H9 (cell line): ENCODE data around the gene ANKRD22. TPM values are rescaled to one million over a fixed set of nuclear protein-coding genes. Genes with fewer than 3 reads are reported as not detected.

Experiments
- DNase-seq: peaks from one replicate; pipeline ENCODE4 v3.0.0-alpha.2; 2017
- H2AFZ ChIP-seq: one replicate; pipeline ENCODE4 v1.6.1; 2013; ENCODE audit warnings: mild to moderate bottlenecking, low read length, control low read depth, moderate library complexity
- H2AK5ac ChIP-seq: 2 replicates; pipeline ENCODE4 v1.6.1; 2013; ENCODE audit warnings: low read length, control low read depth, mixed read lengths; ENCODE audit not compliant: insufficient read length
- H2BK120ac ChIP-seq: one replicate; pipeline ENCODE4 v1.6.1; 2013; ENCODE audit warnings: low read depth, mild to moderate bottlenecking, low read length, control low read depth, inconsistent platforms; ENCODE audit not compliant: poor library complexity, severe bottlenecking
- H2BK12ac ChIP-seq: 2 replicates; pipeline ENCODE4 v1.6.1; 2013; ENCODE audit warnings: low read length, control low read depth, mixed read lengths, low read depth; ENCODE audit not compliant: insufficient read length
- H2BK15ac ChIP-seq: 2 replicates; pipeline ENCODE4 v1.6.1; 2013; ENCODE audit warnings: low read depth, low read length, control low read depth
- H2BK20ac ChIP-seq: one replicate; pipeline ENCODE4 v1.6.1; 2013; ENCODE audit warnings: low read depth, mild to moderate bottlenecking, low read length, control low read depth, inconsistent platforms; ENCODE audit not compliant: poor library complexity, severe bottlenecking
- H2BK5ac ChIP-seq: 2 replicates; pipeline ENCODE4 v1.6.1; 2013; ENCODE audit warnings: low read length, control low read depth, mixed read lengths; ENCODE audit not compliant: insufficient read length
- H3K14ac ChIP-seq: 2 replicates; pipeline ENCODE4 v1.6.1; 2013; ENCODE audit warnings: low read length, control low read depth; ENCODE audit not compliant: insufficient read depth
- H3K18ac ChIP-seq: 2 replicates; pipeline ENCODE4 v1.6.1; 2013; ENCODE audit warnings: low read depth, mild to moderate bottlenecking, mixed read lengths, low read length, control low read depth; ENCODE audit not compliant: insufficient read length
- H3K23ac ChIP-seq: 2 replicates; pipeline ENCODE4 v1.6.1; 2013; ENCODE audit warnings: low read length, control low read depth, mixed read lengths, low read depth; ENCODE audit not compliant: insufficient read length
- H3K23me2 ChIP-seq: 2 replicates; pipeline ENCODE4 v1.6.1; 2013; ENCODE audit warnings: low read depth, mild to moderate bottlenecking, mixed read lengths, low read length, control low read depth; ENCODE audit not compliant: insufficient read length, poor library complexity, severe bottlenecking
- H3K27ac ChIP-seq: 2 replicates; pipeline ENCODE4 v1.5.1; 2013; ENCODE audit warnings: low read length, control low read depth, mixed read lengths, low read depth; ENCODE audit not compliant: insufficient read length
- H3K27me3 ChIP-seq: 2 replicates; pipeline ENCODE4 v1.6.1; 2013; ENCODE audit warnings: low read length, control low read depth, inconsistent platforms; ENCODE audit not compliant: insufficient read depth
- H3K4ac ChIP-seq: 2 replicates; pipeline ENCODE4 v1.6.1; 2013; ENCODE audit warnings: low read depth, mild to moderate bottlenecking, control low read depth, inconsistent platforms, low read length, moderate library complexity
- H3K4me1 ChIP-seq: 2 replicates; pipeline ENCODE4 v1.6.1; 2013; ENCODE audit warnings: low read length, control low read depth, inconsistent platforms; ENCODE audit not compliant: insufficient read depth
- H3K4me2 ChIP-seq: 2 replicates; pipeline ENCODE4 v1.6.1; 2013; ENCODE audit warnings: low read length, control low read depth, mixed read lengths; ENCODE audit not compliant: insufficient read length, insufficient read depth
- H3K56ac ChIP-seq: 2 replicates; pipeline ENCODE4 v1.6.1; 2013; ENCODE audit warnings: low read depth, mild to moderate bottlenecking, mixed read lengths, low read length, control low read depth; ENCODE audit not compliant: insufficient read length
- H3K79me1 ChIP-seq: 2 replicates; pipeline ENCODE4 v1.6.1; 2013; ENCODE audit warnings: low read depth, mild to moderate bottlenecking, moderate library complexity, low read length, control low read depth, inconsistent platforms; ENCODE audit not compliant: insufficient read depth, poor library complexity, severe bottlenecking
- H3K79me2 ChIP-seq: 2 replicates; pipeline ENCODE4 v1.6.1; 2013; ENCODE audit warnings: low read length, control low read depth, inconsistent platforms; ENCODE audit not compliant: insufficient read depth
- H3K9ac ChIP-seq: 2 replicates; pipeline ENCODE4 v1.6.1; 2013; ENCODE audit warnings: low read length, control low read depth, mixed read lengths; ENCODE audit not compliant: insufficient read length; ENCODE audit errors: extremely low read depth
- H3K9me3 ChIP-seq: one replicate; pipeline ENCODE4 v1.6.1; 2013; ENCODE audit warnings: low read depth, low read length, inconsistent platforms; ENCODE audit not compliant: control insufficient read depth
- H3T11ph ChIP-seq: one replicate; pipeline ENCODE4 v1.6.1; 2013; ENCODE audit warnings: mild to moderate bottlenecking, low read length, control low read depth, inconsistent platforms
- H4K20me1 ChIP-seq: one replicate; pipeline ENCODE4 v1.6.1; 2013; ENCODE audit not compliant: control insufficient read depth, insufficient read length, insufficient read depth
- H4K5ac ChIP-seq: 2 replicates; pipeline ENCODE4 v1.6.1; 2013; ENCODE audit warnings: low read depth, mild to moderate bottlenecking, mixed read lengths, low read length, control low read depth; ENCODE audit not compliant: insufficient read length
- H4K8ac ChIP-seq: replicated peaks from 2 replicates; pipeline ENCODE4 v1.6.1; 2013; ENCODE audit warnings: low read length, control low read depth, mixed read lengths, low read depth; ENCODE audit not compliant: insufficient read length
- H4K91ac ChIP-seq: 2 replicates; pipeline ENCODE4 v1.6.1; 2013; ENCODE audit warnings: low read depth, mild to moderate bottlenecking, moderate library complexity, mixed read lengths, low read length, control low read depth; ENCODE audit not compliant: insufficient read length
- H3K27ac Mint-ChIP-seq, 3 experiments: 2 replicates in 2 of 3; 3 replicates in 1 of 3; pipeline ENCODE4 v1.8.0; 2020 to 2021; ENCODE audit warnings: mixed read lengths in 3 of 3, mild to moderate bottlenecking in 1 of 3, moderate library complexity in 1 of 3
- H3K27me3 Mint-ChIP-seq: 2 replicates; pipeline ENCODE4 v1.8.0; 2021; ENCODE audit warnings: low read depth, mild to moderate bottlenecking, moderate library complexity, mixed read lengths
- H3K36me3 Mint-ChIP-seq, 3 experiments: 2 replicates in 2 of 3; 3 replicates in 1 of 3; pipeline ENCODE4 v1.8.0; 2020 to 2021; ENCODE audit warnings: low read depth in 3 of 3, mixed read lengths in 3 of 3; ENCODE audit not compliant: insufficient read depth in 1 of 3
- H3K4me1 Mint-ChIP-seq, 2 experiments: 2 replicates each; pipeline ENCODE4 v1.8.0; 2020; ENCODE audit warnings: mixed read lengths in 2 of 2
- H3K4me3 Mint-ChIP-seq, 2 experiments: 2 replicates in 1 of 2; 3 replicates in 1 of 2; pipeline ENCODE4 v1.8.0; 2020 to 2021; ENCODE audit warnings: mild to moderate bottlenecking in 2 of 2, mixed read lengths in 2 of 2, moderate library complexity in 1 of 2
- H3K9me3 Mint-ChIP-seq, 2 experiments: 2 replicates in 1 of 2; 3 replicates in 1 of 2; pipeline ENCODE4 v1.8.0; 2020; ENCODE audit warnings: mild to moderate bottlenecking in 2 of 2, mixed read lengths in 2 of 2, moderate library complexity in 1 of 2
- WGBS: extraction: QIAGEN DNeasy Blood & Tissue Kit; methylation state at CpG from one replicate; pipeline ENCODE4 v1.1.7; 2013; ENCODE audit warnings: missing lambda C conversion rate, low lambda C conversion rate, mixed read lengths; ENCODE audit not compliant: insufficient read length; ENCODE audit errors: extremely low coverage; 5-methylcytosine and 5-hydroxymethylcytosine counted together
- total RNA-seq: library from RNA; stranded (reverse); gene quantifications from 2 replicates; pipeline ENCODE4 v1.2.1, GENCODE V29; 2021
- TF ChIP-seq, protein P1 (sequence below): fragments of 200-600 bp; sonication (generic); conservative IDR thresholded peaks from 3 replicates; pipeline ENCODE4 v1.8.0; 2021; ENCODE audit warnings: antibody characterized with exemption, mild to moderate bottlenecking

ANKRD22 gene
- total RNA-seq, 1 experiment from 2014 or later, result not detected

DNA sequence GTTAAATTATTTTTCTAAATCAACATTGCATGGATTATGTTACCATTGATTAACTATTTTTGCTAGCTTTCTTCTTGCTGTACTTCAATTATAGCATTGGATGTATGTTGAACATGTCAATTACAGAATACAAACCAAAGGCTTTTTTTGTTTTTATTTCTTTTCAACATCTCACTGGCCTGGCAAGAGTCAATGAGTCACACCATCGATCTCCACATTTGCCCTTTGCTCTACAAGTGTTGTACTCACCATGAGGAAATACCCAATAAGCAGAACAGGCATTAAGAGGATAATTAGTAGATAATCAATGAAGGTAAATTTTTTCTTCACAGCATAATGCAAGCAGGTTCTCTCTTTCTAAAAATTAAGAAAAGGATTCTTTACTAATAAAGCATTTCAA lies 23.3 kb downstream of the ANKRD22 start:
- H4K20me1 ChIP-seq, result no peaks in the 10 kb centered on the region
- no peaks in the 10 kb centered on the region for H3K36me3 Mint-ChIP-seq
- H2AK5ac ChIP-seq, result no peak overlapping the region
- peaks cover 1% of the 10 kb centered on the region; the same call in 1 of the 2 replicates for H3K27me3 Mint-ChIP-seq
- H3K4ac ChIP-seq, result no peak overlapping the region
- H2BK12ac ChIP-seq, result no peak overlapping the region
- TF ChIP-seq, protein P1, sequence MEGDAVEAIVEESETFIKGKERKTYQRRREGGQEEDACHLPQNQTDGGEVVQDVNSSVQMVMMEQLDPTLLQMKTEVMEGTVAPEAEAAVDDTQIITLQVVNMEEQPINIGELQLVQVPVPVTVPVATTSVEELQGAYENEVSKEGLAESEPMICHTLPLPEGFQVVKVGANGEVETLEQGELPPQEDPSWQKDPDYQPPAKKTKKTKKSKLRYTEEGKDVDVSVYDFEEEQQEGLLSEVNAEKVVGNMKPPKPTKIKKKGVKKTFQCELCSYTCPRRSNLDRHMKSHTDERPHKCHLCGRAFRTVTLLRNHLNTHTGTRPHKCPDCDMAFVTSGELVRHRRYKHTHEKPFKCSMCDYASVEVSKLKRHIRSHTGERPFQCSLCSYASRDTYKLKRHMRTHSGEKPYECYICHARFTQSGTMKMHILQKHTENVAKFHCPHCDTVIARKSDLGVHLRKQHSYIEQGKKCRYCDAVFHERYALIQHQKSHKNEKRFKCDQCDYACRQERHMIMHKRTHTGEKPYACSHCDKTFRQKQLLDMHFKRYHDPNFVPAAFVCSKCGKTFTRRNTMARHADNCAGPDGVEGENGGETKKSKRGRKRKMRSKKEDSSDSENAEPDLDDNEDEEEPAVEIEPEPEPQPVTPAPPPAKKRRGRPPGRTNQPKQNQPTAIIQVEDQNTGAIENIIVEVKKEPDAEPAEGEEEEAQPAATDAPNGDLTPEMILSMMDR, result no peak
- H3K4me1 ChIP-seq, result no peaks in the 10 kb centered on the region
- no peaks in the 10 kb centered on the region for H3K79me1 ChIP-seq
- no peak overlapping the region for H2BK20ac ChIP-seq
- DNase-seq, result no peak
- H3K27ac Mint-ChIP-seq, result no peak overlapping the region
- no peaks in the 10 kb centered on the region for H3K9me3 ChIP-seq
- no peak overlapping the region for H3K4me3 Mint-ChIP-seq
- no peak overlapping the region for H2AFZ ChIP-seq
- H3K9ac ChIP-seq, result no peak overlapping the region
- H3K79me2 ChIP-seq, result no peaks in the 10 kb centered on the region
- H3K27ac ChIP-seq, result no peak overlapping the region
- no peak overlapping the region for H4K8ac ChIP-seq
- no peak overlapping the region for H3K4me2 ChIP-seq
- H3K14ac ChIP-seq, result no peak overlapping the region
- no peak overlapping the region for H2BK5ac ChIP-seq
- H3K23ac ChIP-seq, result no peak overlapping the region
- H3K27me3 ChIP-seq, result no peaks in the 10 kb centered on the region
- H3T11ph ChIP-seq, result no peak overlapping the region
- H4K91ac ChIP-seq, result no peak overlapping the region
- 0 out of 4 replicates have a peak, but pooled peaks cover 0 to 2% of the 10 kb centered on the region in 2 experiments for H3K4me1 Mint-ChIP-seq
- H2BK120ac ChIP-seq, result no peak overlapping the region
- no peak overlapping the region for H3K18ac ChIP-seq
- no CpG with 5 or more reads among the region's 1 CpG for WGBS
- no peak overlapping the region for H3K56ac ChIP-seq
- H3K23me2 ChIP-seq, result no peaks in the 10 kb centered on the region
- H4K5ac ChIP-seq, result no peak overlapping the region
- H3K9me3 Mint-ChIP-seq, result no peaks in the 10 kb centered on the region
- no peak overlapping the region for H2BK15ac ChIP-seq
